ENCODE measurements around the gene TMC6. TPM values are rescaled to one million over a fixed set of nuclear protein-coding genes. Genes with fewer than 3 reads are reported as not detected.

The TMC6 gene
- total and polyA plus RNA-seq, 12 donors = 2.5 to 79.0 (median 19.1) TPM

DNA sequence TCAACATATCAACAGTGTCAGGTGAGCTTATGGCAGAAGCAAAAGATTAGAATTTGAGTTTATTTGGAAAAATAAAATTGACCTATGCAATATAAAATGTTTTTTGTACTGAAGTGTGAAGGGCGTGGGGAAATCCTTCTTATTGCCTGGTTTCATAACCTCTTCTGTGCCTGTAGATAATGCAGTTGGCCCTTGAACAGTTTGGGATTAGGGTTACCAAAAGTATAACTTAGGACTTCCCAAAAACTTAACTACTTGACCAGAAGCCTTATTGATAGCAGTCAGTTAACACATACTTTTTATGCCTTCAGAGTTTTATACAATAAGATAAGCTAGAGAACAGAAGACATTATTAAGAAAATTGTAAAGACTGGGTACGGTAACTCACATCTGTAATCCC, 66.0 kb downstream of the TMC6 start:
- H3K27ac ChIP-seq = no peak overlapping the region
- no peak overlapping the region for H3K4me3 ChIP-seq
- TF ChIP-seq CTCF (IDR thresholded peaks at IDR 0.05) (no peak), POLR2A (IDR thresholded peaks at IDR 0.05) (no peak)
- H3K9me3 ChIP-seq (replicated peaks in 1 of 3) = no peaks in the 10 kb centered on the region
- 88 to 96% (median 91%) methylated on average over 2 of the region's 2 CpGs for WGBS, 4 donors
- no peaks in the 10 kb centered on the region for H3K27me3 ChIP-seq
- H3K4me1 ChIP-seq (replicated peaks in 1 of 2) = peaks cover 0 to 9% of the 10 kb centered on the region in 2 donors
- H3K36me3 ChIP-seq (replicated peaks in 1 of 2) = peaks cover 0 to 8% of the 10 kb centered on the region in 2 donors
- intact Hi-C loops (cut with DNase I) = no loop called here
- no peak for DNase-seq

Small RNA genes within 50 kb of the gene (small RNA-seq; reads per million reads assigned to genes)
- gene RNU6-625P = 0 reads per million in 2 donors

Other genes starting within 250 kb of the TMC6 start
- 10 to 100 TPM in 6 of 9 donors, 1 to 10 TPM in 3; 2.8 to 18.7 (median 11.5) TPM for gene TNRC6C, start 170.1 kb downstream of the TMC6 start, total RNA-seq
- 10 to 100 TPM in 1 of 3 donors, 1 to 10 TPM in 2; 3.8 to 10.9 (median 5.2) TPM for gene TNRC6C, start 170.1 kb downstream of the TMC6 start, polyA plus RNA-seq
- 10 to 100 TPM in 3 of 9 donors, 1 to 10 TPM in 5, under 1 TPM in 1; 0.44 to 13.2 (median 6.5) TPM for gene TMC8, start 2.0 kb upstream of the TMC6 start, total RNA-seq
- 10 to 100 TPM in 1 of 3 donors, 1 to 10 TPM in 1, under 1 TPM in 1; 0.99 to 28.8 (median 6.0) TPM for gene TMC8, start 2.0 kb upstream of the TMC6 start, polyA plus RNA-seq
- under 1 TPM in 1 of 9 donors, not detected in 8; 0.72 TPM for gene C17orf99, start 17.6 kb upstream of the TMC6 start, total RNA-seq
- not detected for gene C17orf99, start 17.6 kb upstream of the TMC6 start, polyA plus RNA-seq
- gene SYNGR2, start 39.8 kb upstream of the TMC6 start, total RNA-seq = 10 to 100 TPM; 34.4 to 98.1 (median 60.7) TPM
- gene SYNGR2, start 39.8 kb upstream of the TMC6 start, polyA plus RNA-seq = 10 to 100 TPM; 32.7 to 85.5 (median 38.9) TPM
- gene TK1, start 58.3 kb upstream of the TMC6 start, total RNA-seq = 10 to 100 TPM in 1 of 9 donors, 1 to 10 TPM in 8; 2.0 to 11.6 (median 2.6) TPM
- gene TK1, start 58.3 kb upstream of the TMC6 start, polyA plus RNA-seq = 1 to 10 TPM; 1.3 to 2.6 (median 1.6) TPM
- gene AFMID, start 58.6 kb upstream of the TMC6 start, total RNA-seq = 10 to 100 TPM in 8 of 9 donors, 1 to 10 TPM in 1; 4.5 to 32.9 (median 20.3) TPM
- gene AFMID, start 58.6 kb upstream of the TMC6 start, polyA plus RNA-seq = 10 to 100 TPM in 1 of 3 donors, 1 to 10 TPM in 2; 9.0 to 16.3 (median 9.1) TPM
- gene BIRC5, start 85.5 kb upstream of the TMC6 start, total RNA-seq = 10 to 100 TPM in 1 of 9 donors, 1 to 10 TPM in 5, under 1 TPM in 3; 0.12 to 17.6 (median 1.7) TPM
- 1 to 10 TPM in 1 of 3 donors, under 1 TPM in 2; 0.32 to 1.3 (median 0.34) TPM for gene BIRC5, start 85.5 kb upstream of the TMC6 start, polyA plus RNA-seq
- not detected for gene TMEM235, start 102.9 kb upstream of the TMC6 start, total RNA-seq
- under 1 TPM in 1 of 3 donors, not detected in 2; 0.07 TPM for gene TMEM235, start 102.9 kb upstream of the TMC6 start, polyA plus RNA-seq
- 100 to 1,000 TPM in 3 of 9 donors, 10 to 100 TPM in 3, 1 to 10 TPM in 3; 2.4 to 114 (median 57.7) TPM for gene SOCS3, start 231.3 kb upstream of the TMC6 start, total RNA-seq
- gene SOCS3, start 231.3 kb upstream of the TMC6 start, polyA plus RNA-seq = 10 to 100 TPM in 2 of 3 donors, 1 to 10 TPM in 1; 4.8 to 96.5 (median 15.4) TPM
- 10 to 100 TPM; 23.5 to 64.5 (median 34.1) TPM for gene PGS1, start 249.9 kb upstream of the TMC6 start, total RNA-seq
- gene PGS1, start 249.9 kb upstream of the TMC6 start, polyA plus RNA-seq = 10 to 100 TPM; 11.9 to 26.9 (median 21.9) TPM

Measured in adrenal gland (tissue), 12 donors.